Activated CD8-positive, alpha-beta memory T cell treated with anti-CD3 and anti-CD28 coated beads, Interleukin-2, amount 50 U/mL, for 4 hours (primary cell): ENCODE results near the gene LRRTM4.

Experiments used
- DNase-seq: peaks from one replicate; pipeline ENCODE4 v3.0.0-alpha.2; 2020

Gene LRRTM4

DNA sequence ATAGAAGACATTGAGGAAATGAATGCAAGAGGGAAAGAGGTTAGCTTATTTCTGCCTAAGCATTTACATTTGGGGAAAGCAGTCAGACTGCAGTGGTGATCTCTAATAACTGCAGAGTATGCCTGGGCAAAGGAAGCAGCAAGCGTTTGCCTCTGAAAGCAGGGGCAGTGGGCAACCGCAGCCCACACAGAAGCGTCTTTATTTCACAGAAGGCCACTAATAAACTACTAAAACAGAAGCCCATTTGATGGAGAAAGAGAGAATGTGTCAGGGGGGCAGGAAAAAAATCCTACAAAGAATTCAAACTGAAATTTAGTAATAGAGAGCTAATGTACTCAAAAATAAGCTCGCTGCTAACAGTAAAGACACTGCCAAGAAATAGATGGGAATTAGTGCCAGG is 53.1 kb downstream of the LRRTM4 start:
- DNase-seq, result no peak

- DNase-seq, result no peak
Measured at GRCh38 chr2:77459840-77460239, 62.3 kb downstream of the LRRTM4 start.

DNA sequence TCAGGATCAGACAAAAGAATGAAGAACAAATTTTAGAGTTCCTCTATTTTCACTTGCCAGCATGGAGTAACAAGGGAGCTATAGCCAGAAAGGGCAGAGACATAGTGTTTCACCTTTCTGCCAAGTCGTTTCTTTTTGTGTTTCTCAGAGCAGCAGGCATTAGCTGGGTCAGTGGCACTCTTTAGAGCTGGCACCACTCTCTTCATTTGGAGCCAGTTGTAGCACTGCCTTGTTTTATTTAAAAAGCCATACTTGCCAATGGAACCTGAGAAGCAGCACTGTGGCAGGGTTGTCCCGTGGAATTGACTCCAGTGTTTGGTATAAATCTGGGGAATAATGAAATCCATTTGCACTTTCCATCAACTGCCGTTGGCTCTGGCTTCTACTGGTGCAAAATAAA is 64.0 kb downstream of the LRRTM4 start:
- DNase-seq, result no peak

GRCh38 chr2:77457665-77458064 is 64.5 kb downstream of the LRRTM4 start:
- DNase-seq, result no peak

DNA sequence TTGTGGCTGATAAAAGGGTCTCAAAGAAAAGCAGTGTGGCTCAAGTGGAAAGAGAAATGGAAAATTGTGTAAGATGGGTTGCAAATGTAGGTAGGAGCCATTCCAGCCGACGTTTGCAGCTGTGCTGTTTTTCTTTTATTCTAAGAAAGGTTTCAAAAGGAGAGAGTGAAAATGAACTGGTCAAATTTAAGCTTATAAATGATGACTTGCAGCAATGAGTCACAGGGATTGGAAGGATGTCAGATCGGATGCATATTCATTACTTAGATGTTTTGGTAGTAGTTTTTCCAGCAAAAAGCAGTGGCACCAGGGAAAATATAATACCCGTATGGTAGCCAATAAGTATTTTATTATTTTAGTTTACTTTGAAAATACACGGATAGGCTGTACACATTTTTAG is 79.1 kb downstream of the LRRTM4 start:
- DNase-seq, result no peak

DNA sequence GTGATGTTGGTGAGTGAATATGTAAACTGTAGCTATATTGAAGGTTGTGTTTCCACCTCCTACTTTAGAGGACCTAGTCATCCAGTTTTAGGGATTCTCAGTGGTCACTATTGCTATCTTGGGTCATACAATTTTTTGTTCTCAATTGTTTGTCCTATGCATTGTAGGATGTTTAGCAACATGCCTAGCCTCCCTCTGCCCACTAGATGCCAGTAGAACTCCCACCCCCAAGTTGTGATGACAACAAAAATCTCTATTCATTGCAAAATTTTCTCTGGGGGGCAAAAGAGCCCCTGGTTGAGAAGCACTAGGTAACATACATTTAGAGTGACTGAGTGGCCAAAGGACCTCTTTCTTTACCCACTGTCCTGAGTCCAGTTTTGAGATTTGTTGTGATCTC is 87.3 kb downstream of the LRRTM4 start:
- no peak for DNase-seq

DNA sequence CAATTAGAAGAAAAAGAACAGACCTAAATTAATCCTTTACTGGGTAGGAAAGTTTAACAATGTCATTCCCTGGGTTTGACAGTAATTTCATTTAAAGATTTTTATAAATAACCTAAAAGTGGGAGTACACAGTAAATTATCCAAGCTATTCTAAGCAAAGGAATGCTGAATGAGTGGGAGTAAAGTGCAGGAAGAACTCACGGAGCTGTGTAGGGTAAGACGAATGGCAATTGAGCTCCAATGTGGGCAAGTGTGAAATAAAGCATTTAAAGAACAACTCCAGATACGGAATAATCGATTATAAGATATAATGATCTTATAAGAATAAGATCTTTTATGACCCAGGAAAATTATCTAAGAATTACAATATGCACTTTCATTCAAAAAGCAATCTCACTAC is 93.2 kb downstream of the LRRTM4 start:
- DNase-seq, result no peak

DNA sequence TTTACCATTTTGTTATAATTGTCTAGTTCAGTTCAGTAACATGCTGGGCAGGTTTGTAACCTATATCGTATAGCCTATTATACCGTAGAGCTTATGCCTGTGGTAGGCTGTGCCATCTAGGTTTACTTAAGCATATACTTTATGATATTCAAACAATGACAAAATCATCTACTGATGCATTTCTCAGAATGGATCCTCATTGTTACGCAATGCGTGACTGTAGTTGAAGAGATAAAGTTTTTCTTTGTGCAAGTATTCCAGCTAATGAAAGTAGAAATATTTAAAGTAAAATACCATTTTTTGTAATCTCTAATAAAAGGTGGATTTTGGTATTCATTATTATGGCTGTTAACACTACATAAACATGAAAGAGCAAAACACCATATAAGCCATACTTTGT is 100.2 kb downstream of the LRRTM4 start:
- DNase-seq, result no peak

GRCh38 chr2:77418537-77418936 is 103.6 kb downstream of the LRRTM4 start:
- no peak for DNase-seq

- DNase-seq, result no peak
Measured at GRCh38 chr2:77404189-77404588, 118.0 kb downstream of the LRRTM4 start.

GRCh38 chr2:77398970-77399600 is 123.1 kb downstream of the LRRTM4 start:
- DNase-seq, result no peak

GRCh38 chr2:77397763-77398162 is 124.4 kb downstream of the LRRTM4 start:
- no peak for DNase-seq

- DNase-seq, result no peak
Measured at GRCh38 chr2:77395011-77395410, 127.2 kb downstream of the LRRTM4 start.

- no peak for DNase-seq
Measured at GRCh38 chr2:77391119-77391518, 131.1 kb downstream of the LRRTM4 start.

DNA sequence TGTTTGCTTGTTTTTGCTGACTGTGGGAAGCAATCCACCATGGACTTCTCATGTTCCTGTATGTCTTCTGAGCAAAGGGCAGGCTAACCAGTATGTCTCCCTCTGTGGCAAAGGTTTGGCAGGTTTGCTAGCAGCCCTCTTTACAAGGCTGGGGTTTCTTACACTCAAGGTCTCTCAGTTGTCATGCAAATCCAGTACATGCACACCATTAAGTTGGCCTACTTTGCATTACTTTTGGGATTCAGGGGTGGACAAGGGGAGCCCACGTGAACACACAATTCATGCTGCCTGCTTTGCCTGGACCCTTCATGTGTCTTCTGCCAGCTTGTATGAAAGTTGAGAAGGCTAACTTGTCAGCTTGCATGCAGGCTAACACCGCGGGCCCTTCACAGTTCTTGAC is 134.9 kb downstream of the LRRTM4 start:
- no peak for DNase-seq

DNA sequence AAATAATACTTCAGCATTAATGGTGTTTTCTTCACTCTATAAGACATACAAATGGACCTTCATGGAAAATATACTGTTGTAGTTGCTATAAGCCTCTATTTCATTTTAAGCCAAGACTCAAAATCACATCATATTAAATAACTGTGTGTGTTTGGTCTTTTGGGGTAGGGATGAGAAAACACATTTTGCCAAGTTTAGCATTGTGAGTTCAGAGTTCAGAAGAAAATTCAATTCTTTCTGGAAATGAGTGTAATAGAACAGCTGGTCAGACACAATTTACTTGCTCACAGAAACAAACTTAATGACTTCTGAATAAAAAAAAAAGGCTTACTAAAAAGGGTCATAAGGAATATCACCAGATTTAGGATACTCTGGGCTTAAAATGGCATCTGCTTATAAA is 149.5 kb downstream of the LRRTM4 start:
- no peak for DNase-seq

DNA sequence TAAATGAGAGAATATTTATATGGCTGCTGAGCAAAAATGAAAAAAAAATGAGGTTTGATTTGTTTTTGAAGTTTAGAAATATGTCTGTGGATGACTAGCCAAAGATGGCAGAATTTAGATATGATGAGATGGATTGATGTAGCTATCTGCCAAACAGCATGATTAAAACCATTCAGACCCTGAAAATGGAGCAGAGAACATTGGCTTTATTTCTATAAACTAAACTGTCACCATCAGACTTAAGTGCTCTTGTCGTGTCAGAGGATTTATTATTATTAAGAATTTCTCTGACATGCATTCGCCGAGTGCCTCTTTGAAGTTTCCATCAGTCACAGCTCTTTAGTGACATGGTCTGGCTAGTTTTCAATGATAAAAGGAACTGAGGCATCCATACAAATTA is 151.7 kb downstream of the LRRTM4 start:
- DNase-seq, result no peak

- DNase-seq, result no peak
Measured at GRCh38 chr2:77363277-77363676, 158.9 kb downstream of the LRRTM4 start.

- DNase-seq, result no peak
Measured at GRCh38 chr2:77348821-77349220, 173.4 kb downstream of the LRRTM4 start.

- no peak for DNase-seq
Measured at GRCh38 chr2:77336013-77336412, 186.2 kb downstream of the LRRTM4 start.

DNA sequence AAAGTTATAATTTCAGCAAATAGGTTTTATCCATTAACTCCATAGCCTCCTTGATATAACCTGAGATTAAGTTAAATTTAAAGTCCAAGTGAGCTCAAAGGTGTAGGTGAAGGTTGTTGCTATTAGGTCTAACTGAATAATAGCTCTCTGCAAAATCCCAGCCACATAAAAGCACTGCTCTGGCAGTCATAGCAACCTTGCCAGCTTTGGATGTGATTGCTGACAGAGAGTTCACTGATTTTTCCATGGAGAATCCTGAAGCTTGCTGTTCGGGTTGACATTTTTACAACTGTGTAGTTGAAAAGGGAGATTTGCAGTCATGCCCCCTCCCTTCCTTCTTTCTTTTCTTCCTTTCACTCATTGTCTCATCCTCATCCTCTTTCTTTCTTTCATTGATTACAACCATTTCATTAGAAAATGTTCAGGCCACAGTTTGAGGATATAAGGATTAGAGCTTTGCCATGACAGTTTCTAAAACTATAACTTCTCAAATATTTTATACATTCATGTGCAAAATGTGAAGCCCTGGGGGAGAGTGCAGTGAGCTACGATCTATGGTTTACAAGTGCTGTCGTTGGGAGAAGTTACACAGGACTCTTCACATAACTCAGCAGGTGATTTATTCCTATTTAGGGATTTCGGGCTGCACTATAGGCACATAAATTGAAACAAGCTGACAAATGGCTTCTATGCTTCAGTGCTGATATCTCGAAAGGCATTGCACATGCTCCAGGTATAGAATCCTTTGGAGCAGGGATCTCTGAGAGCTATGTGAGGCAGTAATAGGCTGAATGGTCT is 193.8 kb downstream of the LRRTM4 start:
- DNase-seq, result no peak

DNA sequence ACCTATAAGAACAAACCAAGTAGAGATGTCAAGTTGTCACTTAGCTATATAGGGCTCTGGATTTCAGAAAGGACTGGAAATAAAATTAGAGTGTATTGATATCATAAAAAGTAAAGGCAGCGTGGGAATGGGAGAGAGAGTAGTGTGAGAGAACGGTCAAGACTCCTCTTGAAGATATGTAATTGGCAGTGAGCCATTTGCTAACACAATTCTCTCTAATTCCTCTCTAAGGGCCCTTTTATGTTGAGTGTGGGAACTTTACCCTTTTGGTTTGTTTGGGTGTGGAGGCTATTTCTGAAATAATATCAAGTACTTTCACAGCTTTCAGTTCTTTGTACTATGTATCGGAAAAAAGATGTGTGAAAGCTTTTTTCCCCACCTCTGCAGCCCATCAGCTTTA is 196.8 kb downstream of the LRRTM4 start:
- DNase-seq, result no peak

DNA sequence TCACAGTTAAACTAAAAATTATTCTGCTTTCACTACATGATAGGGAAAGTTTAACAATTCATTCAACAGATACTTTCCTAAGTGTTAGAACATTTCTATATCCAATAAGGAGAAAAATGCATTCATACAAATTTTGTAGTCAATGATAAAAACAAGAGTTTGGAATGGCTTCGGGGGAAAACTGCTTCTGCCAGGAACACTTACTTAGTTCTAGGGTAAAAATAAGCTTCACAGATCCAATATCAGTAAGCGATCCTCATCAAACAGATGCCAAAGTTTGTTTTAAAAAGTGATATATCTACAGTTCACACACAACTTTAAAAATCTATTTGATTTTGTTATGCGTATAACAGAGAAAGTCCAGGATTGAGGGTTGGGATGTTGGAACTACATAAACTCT is 199.7 kb downstream of the LRRTM4 start:
- DNase-seq, result no peak

- DNase-seq, result no peak
Measured at GRCh38 chr2:77314721-77315120, 207.5 kb downstream of the LRRTM4 start.

GRCh38 chr2:77310416-77310815 is 211.8 kb downstream of the LRRTM4 start:
- no peak for DNase-seq
